Lung (tissue), 12 donors: Measurements from ENCODE around the gene COMT. TPM values are rescaled to one million over a fixed set of nuclear protein-coding genes. Genes with fewer than 3 reads are reported as not detected.

Source experiments
- ATAC-seq: fragments of 200-7000 bp; cut with Tn5 transposase; one replicate; pipeline ENCODE4 v1.9.1; 2020; ENCODE audit warnings: moderate number of reproducible peaks; ENCODE audit not compliant: insufficient read depth, low FRiP score
- DNase-seq, 3 donors: peaks; one replicate each; pipeline ENCODE4 v3.0.0-alpha.2; 2013 to 2017
- H3K27ac ChIP-seq, 2 donors: one replicate each; pipeline ENCODE4 v1.5.1; 2013; ENCODE audit warnings: mild to moderate bottlenecking in 2 of 2, moderate library complexity in 2 of 2, control low read depth in 1 of 2, inconsistent platforms in 1 of 2, low read depth in 1 of 2, low read length in 1 of 2
- H3K27me3 ChIP-seq, 3 donors: one replicate each; pipeline ENCODE4 v1.5.1; 2013; ENCODE audit warnings: low read length in 2 of 3; ENCODE audit not compliant: control insufficient read depth in 3 of 3, insufficient read depth in 3 of 3
- H3K36me3 ChIP-seq, 4 donors: one replicate each; pipeline ENCODE4 v1.5.1; 2013; ENCODE audit warnings: low read length in 4 of 4, mild to moderate bottlenecking in 1 of 4, moderate library complexity in 1 of 4; ENCODE audit not compliant: control insufficient read depth in 4 of 4, insufficient read depth in 4 of 4
- H3K4me1 ChIP-seq, 5 donors: one replicate each; pipeline ENCODE4 v1.5.1; 2013; ENCODE audit warnings: low read length in 5 of 5, mild to moderate bottlenecking in 2 of 5, moderate library complexity in 1 of 5; ENCODE audit not compliant: control insufficient read depth in 5 of 5, insufficient read depth in 5 of 5
- H3K4me3 ChIP-seq: one replicate; pipeline ENCODE4 v1.5.1; 2013; ENCODE audit warnings: mild to moderate bottlenecking, control low read depth, moderate library complexity
- H3K9ac ChIP-seq, 2 donors: one replicate each; pipeline ENCODE4 v1.5.1; 2013; ENCODE audit warnings: low read length in 2 of 2, control low read depth in 1 of 2; ENCODE audit not compliant: insufficient read depth in 1 of 2
- H3K9me3 ChIP-seq, 4 donors: one replicate each; pipeline ENCODE4 v1.5.1; 2013; ENCODE audit warnings: low read length in 3 of 4, mild to moderate bottlenecking in 1 of 4, moderate library complexity in 1 of 4; ENCODE audit not compliant: control insufficient read depth in 4 of 4, insufficient read depth in 3 of 4
- CTCF ChIP-seq: IDR thresholded peaks from 2 replicates; pipeline ENCODE4 v1.5.1; 2012; ENCODE audit warnings: mild to moderate bottlenecking; ENCODE audit errors: control extremely low read depth, extremely low read depth
- WGBS, 2 donors: extraction: QIAGEN DNeasy Blood & Tissue Kit; methylation state at CpG; one replicate each; pipeline ENCODE4 v1.1.7; 2013; 5-methylcytosine and 5-hydroxymethylcytosine counted together
- polyA plus RNA-seq, 2 donors: library from polyadenylated mRNA; stranded (reverse); fragments of 200-250 nt; gene quantifications; one replicate each; pipeline ENCODE4 v1.2.1, GENCODE V29; 2013
- total RNA-seq, 2 donors: library from RNA; depleted of rRNA in 1 of 2; stranded (reverse); fragments of >200 nt in 1 of 2; gene quantifications; one replicate each; pipeline ENCODE4 v1.2.1, GENCODE V29; 2014 to 2021
- donor health status: control.
- donor health status: control.
- donor health status: Bipolar disorder and iron deficiency.
- donor health status: healthy.
- donor health status: DM: yes; HTN: yes; CAD: no.

The COMT gene
- total and polyA plus RNA-seq, 4 donors = 147 to 272 (median 208) TPM

- 79 to 80% methylated on average over 9 of the region's 9 CpGs for WGBS, 2 donors
- DNase-seq (no peak), ATAC-seq (no peak)
- Histone ChIP-seq H3K27me3 (no peaks in the 10 kb centered on the region), H3K9ac (no peak overlapping the region), H3K9me3 (no peaks in the 10 kb centered on the region), H3K4me1 (peaks cover 0 to 8% (median 3%) of the 10 kb centered on the region in 5 donors), H3K27ac (no peak overlapping the region), H3K4me3 (no peak overlapping the region), H3K36me3 (peaks cover 0 to 32% (median 2%) of the 10 kb centered on the region in 4 donors)
- TF ChIP-seq CTCF = no peak
Measured at GRCh38 chr22:19970031-19970478, 28.5 kb downstream of the COMT start.

- DNase-seq (peak; percentile 71 to 79 (median 75)), ATAC-seq (peak; percentile 30)
- peaks cover 0 to 32% (median 2%) of the 10 kb centered on the region in 4 donors for H3K36me3 ChIP-seq
- 59% methylated on average over 25 of the region's 25 CpGs for WGBS, 2 donors
- H3K4me1 ChIP-seq = peaks cover 0 to 8% (median 3%) of the 10 kb centered on the region in 5 donors
- H3K4me3 ChIP-seq = no peak overlapping the region
- no peaks in the 10 kb centered on the region for H3K27me3 ChIP-seq
- H3K27ac ChIP-seq = no peak overlapping the region
- peak; percentile 68 for TF ChIP-seq CTCF
- H3K9ac ChIP-seq = no peak overlapping the region
- no peaks in the 10 kb centered on the region for H3K9me3 ChIP-seq
Measured at GRCh38 chr22:19970479-19971275, 29.1 kb downstream of the COMT start.

- Histone ChIP-seq H3K4me1 (peaks cover 0 to 8% (median 3%) of the 10 kb centered on the region in 5 donors), H3K9ac (no peak overlapping the region), H3K27ac (peak overlapping the region in 1 of 2 donors; percentile 23), H3K9me3 (no peaks in the 10 kb centered on the region), H3K36me3 (peaks cover 0 to 32% (median 2%) of the 10 kb centered on the region in 4 donors), H3K27me3 (no peaks in the 10 kb centered on the region), H3K4me3 (no peak overlapping the region)
- 53 to 66% methylated on average over 28 of the region's 28 CpGs for WGBS, 2 donors
- no peak for ATAC-seq
- no peak for DNase-seq
- TF ChIP-seq CTCF = no peak
Measured at GRCh38 chr22:19971276-19972124, 29.9 kb downstream of the COMT start.
